ENCODE data around the gene PALM2AKAP2.

- TF ChIP-seq FOXM1 (IDR thresholded peaks at IDR 0.05; ENCODE audit: low read depth) (no peak), FOXM1 (CRISPR knock-in tag; IDR thresholded peaks at IDR 0.05; ENCODE audit: low read depth) (no peak), EGR1 (conservative IDR thresholded peaks at IDR 0.05) (no peak), ATF4 (CRISPR knock-in tag; IDR thresholded peaks at IDR 0.05) (no peak), BRF2 (IDR thresholded peaks at IDR 0.05; ENCODE audit: borderline replicate concordance, insufficient read depth, insufficient read length) (no peak), TCF7L2 (IDR thresholded peaks at IDR 0.05; ENCODE audit: low read depth, low read length) (no peak)
Measured at GRCh38 chr9:109780453-109781033, 545 bp downstream of the PALM2AKAP2 start.

All from K562 (cell line).